ENCODE results near the gene MFSD2A.

DNA sequence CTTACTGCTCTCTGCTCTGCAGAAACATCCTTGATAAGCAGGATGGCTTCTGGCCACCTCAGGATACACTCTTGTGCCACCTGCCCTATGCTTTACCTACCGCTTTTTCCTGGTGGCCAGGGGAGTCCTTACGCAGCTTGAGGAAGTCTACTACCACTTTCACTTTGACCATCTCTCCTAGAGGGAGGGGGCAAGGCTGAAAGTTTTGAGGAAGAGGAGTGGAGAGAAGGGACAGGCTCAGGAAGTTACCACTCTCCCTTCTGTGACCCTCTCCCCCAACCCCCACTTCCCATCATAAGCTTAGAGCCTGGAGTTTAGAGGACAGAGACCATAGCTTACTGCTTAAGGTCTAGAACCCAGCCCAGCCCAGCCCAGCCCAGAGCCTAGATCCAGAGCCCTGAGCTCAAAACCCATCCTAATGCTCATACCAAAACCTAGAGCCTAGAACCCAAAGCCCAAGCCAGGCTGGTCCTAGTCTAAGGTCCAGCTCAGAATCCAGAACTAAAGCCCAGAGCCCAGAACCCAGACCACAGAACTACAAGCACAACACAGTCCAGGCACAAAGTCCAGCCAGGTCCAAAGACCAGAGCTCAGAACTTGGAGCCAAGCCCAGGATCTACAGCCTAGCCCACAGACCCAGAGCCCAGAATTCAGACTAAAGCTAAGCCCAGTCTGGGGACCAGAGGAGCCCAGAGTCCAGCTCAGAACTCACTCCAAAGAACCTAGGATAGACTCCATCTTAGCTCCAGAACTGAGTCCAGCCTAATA lies 18.0 kb upstream of the MFSD2A start:
- TF ChIP-seq, protein P1, sequence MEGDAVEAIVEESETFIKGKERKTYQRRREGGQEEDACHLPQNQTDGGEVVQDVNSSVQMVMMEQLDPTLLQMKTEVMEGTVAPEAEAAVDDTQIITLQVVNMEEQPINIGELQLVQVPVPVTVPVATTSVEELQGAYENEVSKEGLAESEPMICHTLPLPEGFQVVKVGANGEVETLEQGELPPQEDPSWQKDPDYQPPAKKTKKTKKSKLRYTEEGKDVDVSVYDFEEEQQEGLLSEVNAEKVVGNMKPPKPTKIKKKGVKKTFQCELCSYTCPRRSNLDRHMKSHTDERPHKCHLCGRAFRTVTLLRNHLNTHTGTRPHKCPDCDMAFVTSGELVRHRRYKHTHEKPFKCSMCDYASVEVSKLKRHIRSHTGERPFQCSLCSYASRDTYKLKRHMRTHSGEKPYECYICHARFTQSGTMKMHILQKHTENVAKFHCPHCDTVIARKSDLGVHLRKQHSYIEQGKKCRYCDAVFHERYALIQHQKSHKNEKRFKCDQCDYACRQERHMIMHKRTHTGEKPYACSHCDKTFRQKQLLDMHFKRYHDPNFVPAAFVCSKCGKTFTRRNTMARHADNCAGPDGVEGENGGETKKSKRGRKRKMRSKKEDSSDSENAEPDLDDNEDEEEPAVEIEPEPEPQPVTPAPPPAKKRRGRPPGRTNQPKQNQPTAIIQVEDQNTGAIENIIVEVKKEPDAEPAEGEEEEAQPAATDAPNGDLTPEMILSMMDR (IDR thresholded peaks at IDR 0.05), result no peak
- TF ChIP-seq POLR2A (IDR thresholded peaks at IDR 0.05) (no peak), EP300 (IDR thresholded peaks at IDR 0.05) (no peak), POLR2AphosphoS5 (IDR thresholded peaks at IDR 0.05) (no peak)

Data from stomach (tissue), 4 donors.